Neutrophil (primary cell): ENCODE results near the gene WAC.
"Not testable (repeated sequence)": the region's sequence is repeated elsewhere in the genome, so short reads cannot be mapped to it uniquely, and the experiment has no call there.

Experiments used
- H3K27ac ChIP-seq: fragments of 200-600 bp; sonication (generic); 2 replicates; pipeline ENCODE4 v1.5.1; 2016; ENCODE audit warnings: mild to moderate bottlenecking, moderate library complexity
- H3K27me3 ChIP-seq: fragments of 200-600 bp; sonication (generic); 2 replicates; pipeline ENCODE4 v1.6.0; 2016; ENCODE audit warnings: mild to moderate bottlenecking
- H3K36me3 ChIP-seq: fragments of 200-600 bp; sonication (generic); 2 replicates; pipeline ENCODE4 v1.5.1; 2017
- H3K4me1 ChIP-seq, 2 experiments: fragments of 200-600 bp in 1 of 2; sonication (generic) in 1 of 2; 1 replicate in 1 of 2; 2 replicates in 1 of 2; pipeline versions ENCODE4 v1.5.1 to v1.6.1; 2013 to 2016; ENCODE audit warnings: low read depth in 1 of 2, low read length in 1 of 2, mild to moderate bottlenecking in 1 of 2, moderate library complexity in 1 of 2; ENCODE audit not compliant: control insufficient read depth in 1 of 2, insufficient read depth in 1 of 2
- H3K4me3 ChIP-seq, 2 experiments: fragments of 200-600 bp in 1 of 2; sonication (generic) in 1 of 2; 1 replicate in 1 of 2; 2 replicates in 1 of 2; pipeline ENCODE4 v1.5.1; 2013 to 2016; ENCODE audit warnings: low read depth in 1 of 2, low read length in 1 of 2, mild to moderate bottlenecking in 1 of 2, moderate library complexity in 1 of 2
- H3K9me3 ChIP-seq: fragments of 200-600 bp; sonication (generic); 2 replicates; pipeline ENCODE4 v1.5.1; 2016
- TF ChIP-seq, protein P1 (sequence below): fragments of 200-600 bp; sonication (generic); IDR thresholded peaks from 2 replicates; pipeline ENCODE4 v1.5.1; 2016; ENCODE audit warnings: antibody characterized with exemption

WAC gene

DNA sequence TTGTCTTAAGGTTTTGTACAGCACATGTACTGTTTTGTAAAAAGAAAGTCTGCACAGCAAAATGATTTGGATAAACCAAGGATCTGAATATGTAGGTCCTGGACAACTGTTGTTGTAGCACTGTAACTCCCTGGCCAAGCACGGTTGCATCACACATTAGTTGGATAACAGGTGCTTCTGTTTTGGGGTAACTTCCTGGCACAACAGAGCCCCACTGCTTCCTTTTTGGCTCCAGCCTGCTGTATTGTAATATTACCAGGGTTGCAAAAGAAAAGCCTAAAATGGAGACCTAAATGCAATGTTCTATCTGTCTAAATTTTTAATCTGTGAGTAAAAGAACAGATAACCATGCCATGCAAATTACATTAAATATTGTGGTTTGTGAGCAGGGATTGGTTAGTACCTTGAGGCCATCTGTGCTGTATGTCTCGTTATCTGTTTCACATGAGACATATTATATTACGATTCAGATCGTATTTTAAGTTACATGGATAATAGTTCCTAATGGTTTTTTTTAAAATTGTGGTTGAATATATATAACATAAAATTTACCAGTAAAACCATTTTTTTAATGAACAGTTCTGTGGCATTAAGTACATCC lies 27.5 kb upstream of the WAC start:
- TF ChIP-seq, protein P1, sequence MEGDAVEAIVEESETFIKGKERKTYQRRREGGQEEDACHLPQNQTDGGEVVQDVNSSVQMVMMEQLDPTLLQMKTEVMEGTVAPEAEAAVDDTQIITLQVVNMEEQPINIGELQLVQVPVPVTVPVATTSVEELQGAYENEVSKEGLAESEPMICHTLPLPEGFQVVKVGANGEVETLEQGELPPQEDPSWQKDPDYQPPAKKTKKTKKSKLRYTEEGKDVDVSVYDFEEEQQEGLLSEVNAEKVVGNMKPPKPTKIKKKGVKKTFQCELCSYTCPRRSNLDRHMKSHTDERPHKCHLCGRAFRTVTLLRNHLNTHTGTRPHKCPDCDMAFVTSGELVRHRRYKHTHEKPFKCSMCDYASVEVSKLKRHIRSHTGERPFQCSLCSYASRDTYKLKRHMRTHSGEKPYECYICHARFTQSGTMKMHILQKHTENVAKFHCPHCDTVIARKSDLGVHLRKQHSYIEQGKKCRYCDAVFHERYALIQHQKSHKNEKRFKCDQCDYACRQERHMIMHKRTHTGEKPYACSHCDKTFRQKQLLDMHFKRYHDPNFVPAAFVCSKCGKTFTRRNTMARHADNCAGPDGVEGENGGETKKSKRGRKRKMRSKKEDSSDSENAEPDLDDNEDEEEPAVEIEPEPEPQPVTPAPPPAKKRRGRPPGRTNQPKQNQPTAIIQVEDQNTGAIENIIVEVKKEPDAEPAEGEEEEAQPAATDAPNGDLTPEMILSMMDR, result no peak
- Histone ChIP-seq H3K27me3 (no peaks in the 10 kb centered on the region), H3K27ac (peak overlapping the region; percentile 74), H3K36me3 (no peaks in the 10 kb centered on the region), H3K9me3 (no peaks in the 10 kb centered on the region), H3K4me1 (peaks cover 24 to 28% of the 10 kb centered on the region in 2 experiments), H3K4me3 (no peak overlapping the region)

DNA sequence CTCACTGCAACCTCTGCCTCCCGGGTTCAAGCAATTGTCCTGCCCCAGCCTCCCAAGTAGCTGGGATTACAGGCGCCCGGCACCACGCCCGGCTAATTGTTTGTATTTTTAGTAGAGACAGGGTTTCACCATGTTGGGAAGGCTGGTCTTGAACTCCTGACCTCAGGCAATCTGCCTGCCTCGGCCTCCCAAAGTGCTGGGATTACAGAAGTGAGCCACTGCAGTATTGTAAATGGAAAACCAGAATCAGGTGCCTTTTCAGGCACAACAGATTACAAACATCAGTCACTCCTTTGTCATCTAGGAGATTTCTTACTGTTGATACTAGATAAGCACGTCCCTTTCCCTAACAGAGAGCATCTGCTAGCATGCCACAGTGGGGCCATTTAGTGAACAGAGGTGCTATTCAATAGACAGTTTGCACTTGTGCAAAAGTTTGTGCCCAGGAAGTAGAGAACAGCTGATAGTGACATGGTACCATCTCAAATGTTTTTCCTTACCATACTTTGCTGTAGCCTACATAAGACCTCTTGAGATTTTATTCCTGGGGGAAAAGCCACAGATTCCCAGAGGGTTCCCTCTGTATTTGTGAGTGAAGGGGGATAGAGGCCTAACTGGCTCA lies 24.5 kb upstream of the WAC start:
- TF ChIP-seq, protein P1, result no peak
- Histone ChIP-seq H3K9me3 (no peaks in the 10 kb centered on the region), H3K27ac (no peak overlapping the region), H3K36me3 (no peaks in the 10 kb centered on the region), H3K4me1 (peaks cover 22 to 23% of the 10 kb centered on the region in 2 experiments), H3K4me3 (no peak overlapping the region), H3K27me3 (no peaks in the 10 kb centered on the region)

DNA sequence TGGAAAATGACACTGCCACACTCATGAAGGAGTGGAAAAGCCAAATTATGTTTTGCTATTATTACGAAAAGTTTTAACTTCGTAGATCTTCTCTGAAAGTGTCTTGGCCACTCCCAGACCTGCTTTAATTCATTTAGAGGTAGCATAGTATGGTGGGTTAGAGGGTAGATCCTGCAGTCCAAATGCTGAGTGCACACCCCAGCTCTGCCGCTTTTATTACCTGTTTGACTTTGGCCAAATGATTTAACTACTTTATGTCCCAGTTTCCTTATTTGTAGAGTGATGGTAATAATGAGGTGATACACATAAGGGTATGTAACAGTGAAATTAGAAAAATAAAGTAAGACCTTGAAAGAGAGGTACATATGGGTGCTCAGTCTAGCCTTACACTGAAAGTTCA lies 23.6 kb upstream of the WAC start:
- TF ChIP-seq, protein P1, result no peak
- Histone ChIP-seq H3K4me1 (peaks cover 15 to 20% of the 10 kb centered on the region in 2 experiments), H3K27me3 (no peaks in the 10 kb centered on the region), H3K27ac (no peak overlapping the region), H3K4me3 (no peak overlapping the region), H3K36me3 (no peaks in the 10 kb centered on the region), H3K9me3 (no peaks in the 10 kb centered on the region)

DNA sequence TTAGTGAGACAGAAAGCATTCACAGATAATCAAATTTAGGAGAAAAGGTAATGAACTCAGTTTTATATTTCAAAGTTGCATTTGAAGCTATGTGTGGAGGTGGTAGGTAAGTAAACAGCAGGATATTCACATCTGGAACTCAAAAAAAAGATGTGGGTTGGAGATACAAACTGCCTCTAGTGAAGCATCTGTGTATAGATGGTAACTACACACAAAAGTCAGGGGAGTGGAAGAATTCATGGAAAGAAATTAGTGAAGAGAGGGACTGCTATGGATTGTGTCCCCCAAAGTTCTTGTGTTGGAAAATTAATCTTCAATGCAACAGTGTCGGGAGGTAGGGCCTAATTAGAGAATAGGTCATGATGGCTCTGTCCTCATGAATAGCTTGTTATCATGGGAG lies 18.3 kb upstream of the WAC start:
- TF ChIP-seq, protein P1, result no peak
- H3K4me1 ChIP-seq, result peaks cover 6 to 13% of the 10 kb centered on the region in 2 experiments
- H3K4me3 ChIP-seq, result no peak overlapping the region
- H3K27ac ChIP-seq, result no peak overlapping the region
- no peaks in the 10 kb centered on the region for H3K9me3 ChIP-seq
- H3K36me3 ChIP-seq, result no peaks in the 10 kb centered on the region
- H3K27me3 ChIP-seq, result no peaks in the 10 kb centered on the region

GRCh38 chr10:28520346-28520745 lies 12.6 kb upstream of the WAC start:
- no peaks in the 10 kb centered on the region for H3K9me3 ChIP-seq
- no peak overlapping the region for H3K4me3 ChIP-seq
- no peaks in the 10 kb centered on the region for H3K36me3 ChIP-seq
- no peaks in the 10 kb centered on the region for H3K27me3 ChIP-seq
- TF ChIP-seq, protein P1, result no peak
- no peak overlapping the region for H3K27ac ChIP-seq
- peaks cover 11 to 12% of the 10 kb centered on the region in 2 experiments for H3K4me1 ChIP-seq

DNA sequence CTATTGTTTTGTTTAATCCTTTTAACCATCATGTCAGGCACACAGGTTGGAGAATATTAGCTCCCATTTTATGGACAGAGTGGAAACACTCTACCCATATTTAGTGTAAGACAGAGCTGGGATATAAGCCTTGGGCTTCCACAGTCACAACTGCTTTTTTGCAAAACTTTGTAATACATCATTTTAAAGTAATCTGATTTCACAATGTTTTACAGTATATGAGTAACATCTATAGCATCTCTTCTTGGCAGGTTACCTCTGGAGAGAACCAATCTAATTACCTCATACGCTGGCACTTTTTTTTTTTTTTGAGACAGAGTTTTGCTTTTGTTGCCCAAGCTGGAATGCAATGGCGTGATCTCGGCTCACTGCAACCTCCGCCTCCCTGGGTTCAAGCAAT lies 12.1 kb upstream of the WAC start:
- H3K36me3 ChIP-seq, H3K4me3 ChIP-seq, H3K27me3 ChIP-seq, H3K9me3 ChIP-seq, H3K27ac ChIP-seq: not testable (repeated sequence)
- peaks cover 10 to 11% of the 10 kb centered on the region in 2 experiments for H3K4me1 ChIP-seq

GRCh38 chr10:28521961-28522360 lies 11.0 kb upstream of the WAC start:
- not testable (repeated sequence) for H3K27me3 ChIP-seq, H3K36me3 ChIP-seq, H3K4me3 ChIP-seq, H3K9me3 ChIP-seq, H3K27ac ChIP-seq
- peaks cover 10 to 11% of the 10 kb centered on the region in 2 experiments for H3K4me1 ChIP-seq
